PFSK-1 (cell line): Measurements from ENCODE around the gene HIP1R.

Experiments
- FOXP2 ChIP-seq: optimal IDR thresholded peaks from 2 replicates; pipeline ENCODE3; 2011; ENCODE audit warnings: borderline replicate concordance, control low read depth, inconsistent platforms; ENCODE audit not compliant: insufficient read depth; ENCODE audit errors: extremely low read length, extremely low read depth
- POLR2AphosphoS5 ChIP-seq: IDR thresholded peaks from 2 replicates; pipeline ENCODE4 v1.6.1; 2012; ENCODE audit warnings: low read depth, mild to moderate bottlenecking, control low read depth, low read length, moderate library complexity
- SIN3A ChIP-seq: IDR thresholded peaks from 2 replicates; pipeline ENCODE4 v1.6.1; 2012; ENCODE audit warnings: mild to moderate bottlenecking, low read length, moderate library complexity, borderline replicate concordance; ENCODE audit not compliant: insufficient read depth
- TAF1 ChIP-seq: IDR thresholded peaks from 2 replicates; pipeline ENCODE4 v1.6.1; 2012; ENCODE audit warnings: low read length, control low read depth, borderline replicate concordance; ENCODE audit not compliant: insufficient read depth
- TF ChIP-seq, protein P1 (sequence below), 2 experiments: IDR thresholded peaks; 2 replicates each; pipeline versions ENCODE4 v1.6.1 to v1.8.0; 2011 to 2012; ENCODE audit warnings: low read depth in 2 of 2, low read length in 2 of 2, control low read depth in 1 of 2, inconsistent platforms in 1 of 2, mild to moderate bottlenecking in 1 of 2, moderate library complexity in 1 of 2; ENCODE audit not compliant: insufficient read depth in 1 of 2

DNA sequence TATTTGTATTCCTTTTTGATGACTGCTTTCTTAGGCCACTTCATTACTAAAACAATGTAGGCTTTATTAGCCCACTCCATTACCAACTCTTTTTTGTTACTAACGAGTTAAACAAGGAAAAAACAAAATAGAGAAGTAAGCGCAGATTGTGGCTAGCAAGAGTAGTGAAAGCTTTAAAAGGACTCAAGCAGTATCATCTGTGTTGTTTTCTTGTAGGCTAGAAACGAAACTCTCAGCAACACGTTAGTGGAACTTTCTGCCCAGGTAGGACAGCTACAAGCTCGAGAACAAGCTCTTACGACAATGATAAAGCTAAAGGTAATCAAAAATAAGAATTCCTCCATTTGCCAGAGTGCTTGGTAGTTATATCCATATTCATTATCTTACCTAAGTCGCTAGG, 49.8 kb upstream of the HIP1R start:
- TF ChIP-seq TAF1 (no peak), POLR2AphosphoS5 (no peak), SIN3A (no peak), FOXP2 (no peak)
- TF ChIP-seq, protein P1, sequence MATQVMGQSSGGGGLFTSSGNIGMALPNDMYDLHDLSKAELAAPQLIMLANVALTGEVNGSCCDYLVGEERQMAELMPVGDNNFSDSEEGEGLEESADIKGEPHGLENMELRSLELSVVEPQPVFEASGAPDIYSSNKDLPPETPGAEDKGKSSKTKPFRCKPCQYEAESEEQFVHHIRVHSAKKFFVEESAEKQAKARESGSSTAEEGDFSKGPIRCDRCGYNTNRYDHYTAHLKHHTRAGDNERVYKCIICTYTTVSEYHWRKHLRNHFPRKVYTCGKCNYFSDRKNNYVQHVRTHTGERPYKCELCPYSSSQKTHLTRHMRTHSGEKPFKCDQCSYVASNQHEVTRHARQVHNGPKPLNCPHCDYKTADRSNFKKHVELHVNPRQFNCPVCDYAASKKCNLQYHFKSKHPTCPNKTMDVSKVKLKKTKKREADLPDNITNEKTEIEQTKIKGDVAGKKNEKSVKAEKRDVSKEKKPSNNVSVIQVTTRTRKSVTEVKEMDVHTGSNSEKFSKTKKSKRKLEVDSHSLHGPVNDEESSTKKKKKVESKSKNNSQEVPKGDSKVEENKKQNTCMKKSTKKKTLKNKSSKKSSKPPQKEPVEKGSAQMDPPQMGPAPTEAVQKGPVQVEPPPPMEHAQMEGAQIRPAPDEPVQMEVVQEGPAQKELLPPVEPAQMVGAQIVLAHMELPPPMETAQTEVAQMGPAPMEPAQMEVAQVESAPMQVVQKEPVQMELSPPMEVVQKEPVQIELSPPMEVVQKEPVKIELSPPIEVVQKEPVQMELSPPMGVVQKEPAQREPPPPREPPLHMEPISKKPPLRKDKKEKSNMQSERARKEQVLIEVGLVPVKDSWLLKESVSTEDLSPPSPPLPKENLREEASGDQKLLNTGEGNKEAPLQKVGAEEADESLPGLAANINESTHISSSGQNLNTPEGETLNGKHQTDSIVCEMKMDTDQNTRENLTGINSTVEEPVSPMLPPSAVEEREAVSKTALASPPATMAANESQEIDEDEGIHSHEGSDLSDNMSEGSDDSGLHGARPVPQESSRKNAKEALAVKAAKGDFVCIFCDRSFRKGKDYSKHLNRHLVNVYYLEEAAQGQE (IDR thresholded peaks at IDR 0.05; ENCODE audit: insufficient read depth in 1 of 2, low read depth in 2 of 2, low read length in 2 of 2) = no peak
